ENCODE data around the gene PHF13.

- TF ChIP-seq EZH2 (IDR thresholded peaks at IDR 0.05; ENCODE audit: low read length, missing control alignments), result no peak
- no peak for TF ChIP-seq CTCF (conservative IDR thresholded peaks at IDR 0.05 in 1 of 2, IDR thresholded peaks at IDR 0.05 in 1 of 2; ENCODE audit: low read depth in 1 of 2, low read length in 2 of 2)
These were observed 53.6 kb downstream of the PHF13 start for GRCh38 chr1:6667139-6667538.

Data from fibroblast of lung (primary cell).